Trophoblast cell (in vitro differentiated cells and primary cell): ENCODE results near the gene TNIK.

Experiments used
- DNase-seq, 2 donors: peaks; one replicate each; pipeline ENCODE4 v3.0.0-alpha.2; 2016
- H2AFZ ChIP-seq: 2 replicates; pipeline ENCODE4 v1.6.1; 2013; ENCODE audit warnings: low read length, moderate library complexity, mild to moderate bottlenecking; ENCODE audit not compliant: insufficient read depth, poor library complexity
- H2AK5ac ChIP-seq: 2 replicates; pipeline ENCODE4 v1.6.1; 2013; ENCODE audit warnings: mild to moderate bottlenecking, low read length
- H2BK120ac ChIP-seq: 2 replicates; pipeline ENCODE4 v1.6.1; 2013; ENCODE audit warnings: low read length, mild to moderate bottlenecking, moderate library complexity; ENCODE audit not compliant: insufficient read depth, poor library complexity
- H2BK12ac ChIP-seq: 2 replicates; pipeline ENCODE4 v1.6.1; 2013; ENCODE audit warnings: mild to moderate bottlenecking, low read length, moderate library complexity
- H2BK5ac ChIP-seq: 2 replicates; pipeline ENCODE4 v1.6.1; 2013; ENCODE audit warnings: low read length, low read depth, moderate library complexity, mild to moderate bottlenecking; ENCODE audit not compliant: poor library complexity
- H3K14ac ChIP-seq: 2 replicates; pipeline ENCODE4 v1.6.1; 2013; ENCODE audit warnings: mild to moderate bottlenecking, low read length
- H3K18ac ChIP-seq: 2 replicates; pipeline ENCODE4 v1.6.1; 2013; ENCODE audit warnings: mild to moderate bottlenecking, low read length
- H3K23ac ChIP-seq: 2 replicates; pipeline ENCODE4 v1.6.1; 2013; ENCODE audit warnings: low read length
- H3K27ac ChIP-seq: 2 replicates; pipeline ENCODE4 v1.5.1; 2013; ENCODE audit warnings: low read depth, mild to moderate bottlenecking, inconsistent platforms, low read length, moderate library complexity
- H3K27me3 ChIP-seq: 2 replicates; pipeline ENCODE4 v1.6.1; 2013; ENCODE audit warnings: inconsistent platforms, mild to moderate bottlenecking, low read length, moderate library complexity; ENCODE audit not compliant: insufficient read depth
- H3K36me3 ChIP-seq, 2 experiments: 1 replicate in 1 of 2; 2 replicates in 1 of 2; pipeline ENCODE4 v1.6.1; 2013; ENCODE audit warnings: low read length in 2 of 2, mild to moderate bottlenecking in 2 of 2, moderate library complexity in 1 of 2; ENCODE audit not compliant: insufficient read depth in 2 of 2, control insufficient read depth in 1 of 2
- H3K4ac ChIP-seq: 2 replicates; pipeline ENCODE4 v1.6.1; 2013; ENCODE audit warnings: low read depth, mild to moderate bottlenecking, low read length, moderate library complexity
- H3K4me1 ChIP-seq, 2 experiments: 1 replicate in 1 of 2; 2 replicates in 1 of 2; pipeline ENCODE4 v1.6.1; 2013; ENCODE audit warnings: low read length in 2 of 2, mild to moderate bottlenecking in 2 of 2, moderate library complexity in 1 of 2; ENCODE audit not compliant: insufficient read depth in 2 of 2, control insufficient read depth in 1 of 2
- H3K4me2 ChIP-seq: 2 replicates; pipeline ENCODE4 v1.6.1; 2013; ENCODE audit warnings: inconsistent platforms, mild to moderate bottlenecking, low read length, moderate library complexity
- H3K4me3 ChIP-seq: 2 replicates; pipeline ENCODE4 v1.5.1; 2013; ENCODE audit warnings: mild to moderate bottlenecking, low read depth, low read length, inconsistent platforms
- H3K79me1 ChIP-seq: one replicate; pipeline ENCODE4 v1.6.1; 2013; ENCODE audit warnings: low read length
- H3K79me2 ChIP-seq: 2 replicates; pipeline ENCODE4 v1.6.1; 2013; ENCODE audit warnings: low read length, mild to moderate bottlenecking; ENCODE audit not compliant: control insufficient read depth, insufficient read depth, poor library complexity
- H3K9ac ChIP-seq: 2 replicates; pipeline ENCODE4 v1.6.1; 2013; ENCODE audit warnings: mild to moderate bottlenecking, low read length
- H3K9me3 ChIP-seq: 2 replicates; pipeline ENCODE4 v1.6.1; 2013; ENCODE audit warnings: low read depth, mild to moderate bottlenecking, control low read depth, inconsistent platforms, low read length; ENCODE audit not compliant: insufficient read depth
- H4K12ac ChIP-seq: 2 replicates; pipeline ENCODE4 v1.6.1; 2013; ENCODE audit warnings: low read depth, mild to moderate bottlenecking, low read length, moderate library complexity
- H4K8ac ChIP-seq: 2 replicates; pipeline ENCODE4 v1.6.1; 2013; ENCODE audit warnings: low read depth, mild to moderate bottlenecking, low read length, moderate library complexity
- H4K91ac ChIP-seq: one replicate; pipeline ENCODE4 v1.6.1; 2013; ENCODE audit warnings: low read depth, mild to moderate bottlenecking, low read length, moderate library complexity
- WGBS: extraction: QIAGEN DNeasy Blood & Tissue Kit; methylation state at CpG from one replicate; pipeline ENCODE4 v1.1.7; 2013; ENCODE audit warnings: missing lambda C conversion rate; ENCODE audit not compliant: insufficient read length, insufficient coverage; ENCODE audit errors: extremely low coverage; 5-methylcytosine and 5-hydroxymethylcytosine counted together

TNIK gene

GRCh38 chr3:171222995-171223394 is 237.2 kb downstream of the TNIK start:
- H3K9ac ChIP-seq, result no peak overlapping the region
- H3K27ac ChIP-seq, result no peak overlapping the region
- no peak overlapping the region for H2BK120ac ChIP-seq
- no peak overlapping the region for H2BK5ac ChIP-seq
- no peak overlapping the region for H3K4ac ChIP-seq
- H4K8ac ChIP-seq, result no peak overlapping the region
- WGBS, result no CpG with 5 or more reads among the region's 5 CpGs
- no peaks in the 10 kb centered on the region for H3K79me1 ChIP-seq
- no peak overlapping the region for H3K18ac ChIP-seq
- no peak overlapping the region for H3K4me2 ChIP-seq
- H2AFZ ChIP-seq, result no peak overlapping the region
- no peaks in the 10 kb centered on the region for H3K9me3 ChIP-seq
- no peak overlapping the region for H4K91ac ChIP-seq
- no peak overlapping the region for H2AK5ac ChIP-seq
- no peaks in the 10 kb centered on the region for H3K36me3 ChIP-seq
- no peak overlapping the region for H3K4me3 ChIP-seq
- no peak overlapping the region for H2BK12ac ChIP-seq
- H3K79me2 ChIP-seq, result no peaks in the 10 kb centered on the region
- peaks cover 0 to 2% of the 10 kb centered on the region in 2 experiments for H3K4me1 ChIP-seq
- no peak overlapping the region for H3K23ac ChIP-seq
- no peak overlapping the region for H4K12ac ChIP-seq
- no peak for DNase-seq
- no peak overlapping the region for H3K14ac ChIP-seq
- H3K27me3 ChIP-seq, result no peaks in the 10 kb centered on the region

GRCh38 chr3:171221597-171221996 is 238.6 kb downstream of the TNIK start:
- H4K91ac ChIP-seq, result no peak overlapping the region
- H3K14ac ChIP-seq, result no peak overlapping the region
- no peak overlapping the region for H3K9ac ChIP-seq
- H3K27ac ChIP-seq, result no peak overlapping the region
- no peaks in the 10 kb centered on the region for H3K9me3 ChIP-seq
- no CpG with 5 or more reads among the region's 2 CpGs for WGBS
- no peak overlapping the region for H2AFZ ChIP-seq
- H4K12ac ChIP-seq, result no peak overlapping the region
- no peak overlapping the region for H3K4me3 ChIP-seq
- no peak overlapping the region for H2BK120ac ChIP-seq
- no peaks in the 10 kb centered on the region for H3K36me3 ChIP-seq
- DNase-seq, result no peak
- H3K79me1 ChIP-seq, result no peaks in the 10 kb centered on the region
- H3K27me3 ChIP-seq, result no peaks in the 10 kb centered on the region
- no peak overlapping the region for H2BK12ac ChIP-seq
- peaks cover 0 to 2% of the 10 kb centered on the region in 2 experiments for H3K4me1 ChIP-seq
- no peak overlapping the region for H2AK5ac ChIP-seq
- no peak overlapping the region for H3K18ac ChIP-seq
- no peak overlapping the region for H3K4me2 ChIP-seq
- no peak overlapping the region for H2BK5ac ChIP-seq
- no peak overlapping the region for H4K8ac ChIP-seq
- H3K79me2 ChIP-seq, result no peaks in the 10 kb centered on the region
- H3K4ac ChIP-seq, result no peak overlapping the region
- no peak overlapping the region for H3K23ac ChIP-seq

GRCh38 chr3:171221104-171221503 is 239.1 kb downstream of the TNIK start:
- Histone ChIP-seq H3K23ac (no peak overlapping the region), H3K9ac (no peak overlapping the region), H3K18ac (no peak overlapping the region), H2BK12ac (no peak overlapping the region), H2AFZ (no peak overlapping the region), H3K27ac (no peak overlapping the region), H3K14ac (no peak overlapping the region), H4K12ac (no peak overlapping the region), H2BK5ac (no peak overlapping the region), H2AK5ac (no peak overlapping the region), H3K4me2 (no peak overlapping the region), H4K8ac (no peak overlapping the region), H3K4me1 (peaks cover 0 to 2% of the 10 kb centered on the region in 2 experiments), H3K27me3 (no peaks in the 10 kb centered on the region), H3K4ac (no peak overlapping the region), H3K9me3 (no peaks in the 10 kb centered on the region), H3K79me2 (no peaks in the 10 kb centered on the region), H3K79me1 (no peaks in the 10 kb centered on the region), H3K36me3 (no peaks in the 10 kb centered on the region), H4K91ac (no peak overlapping the region), H3K4me3 (no peak overlapping the region), H2BK120ac (no peak overlapping the region)
- no CpG with 5 or more reads among the region's 2 CpGs for WGBS
- DNase-seq, result no peak

GRCh38 chr3:171219258-171219657 is 240.9 kb downstream of the TNIK start:
- Histone ChIP-seq H2BK12ac (no peak overlapping the region), H3K9ac (no peak overlapping the region), H3K4me3 (no peak overlapping the region), H3K79me1 (no peaks in the 10 kb centered on the region), H2AK5ac (no peak overlapping the region), H2AFZ (no peak overlapping the region), H3K27me3 (no peaks in the 10 kb centered on the region), H4K12ac (no peak overlapping the region), H2BK5ac (no peak overlapping the region), H3K36me3 (no peaks in the 10 kb centered on the region), H3K14ac (no peak overlapping the region), H4K91ac (no peak overlapping the region), H3K27ac (no peak overlapping the region), H3K4ac (no peak overlapping the region), H3K79me2 (no peaks in the 10 kb centered on the region), H3K4me2 (no peak overlapping the region), H2BK120ac (no peak overlapping the region), H3K18ac (no peak overlapping the region), H3K4me1 (peaks cover 0 to 2% of the 10 kb centered on the region in 2 experiments), H4K8ac (no peak overlapping the region), H3K23ac (no peak overlapping the region), H3K9me3 (no peaks in the 10 kb centered on the region)
- DNase-seq, result no peak
